GM12878 (cell line): ENCODE measurements around the gene GANAB. TPM values are rescaled to one million over a fixed set of nuclear protein-coding genes. Genes with fewer than 3 reads are reported as not detected.

ENCODE experiments used
- ATAC-seq: fragments of 200-7000 bp; cut with Tn5 transposase; 3 replicates; pipeline ENCODE4 v1.9.1; 2020; ENCODE audit warnings: mild to moderate bottlenecking, moderate library complexity
- BruUV-seq: library from RNA; stranded (reverse); fragments of 400-500 nt; replicated peaks from 2 replicates; lab custom pipeline; 2021; lab: Mats Ljungman, UMichigan
- CTCF ChIA-PET: fragments of 300-600 bp; sonication (Branson Sonifier 250); formaldehyde crosslinking; extraction: SDS; loops from one replicate; lab custom pipeline; 2021; ENCODE audit warnings: inconsistent platforms; lab: Yijun Ruan, JAX
- POLR2A ChIA-PET: fragments of 350-600 bp; formaldehyde crosslinking; extraction: SDS; loops from one replicate; lab custom pipeline; 2021; ENCODE audit warnings: inconsistent platforms; lab: Charles Lee
- RAD21 ChIA-PET: fragments of 300-600 bp; sonication (Branson Sonifier 250); formaldehyde crosslinking; loops from one replicate; lab custom pipeline; 2023; ENCODE audit warnings: antibody characterized with exemption; ENCODE audit not compliant: unreplicated experiment; lab: Charles Lee
- SMC1A ChIA-PET: fragments of 300-600 bp; sonication (Branson Sonifier 250); formaldehyde crosslinking; loops from one replicate; lab custom pipeline; 2023; ENCODE audit not compliant: unreplicated experiment, uncharacterized antibody; lab: Charles Lee
- DNase-seq: peaks from one replicate; pipeline ENCODE4 v3.0.0-alpha.2; 2011; ENCODE audit warnings: low read depth, low spot score
- FAIRE-seq: peaks from 3 replicates; lab custom pipeline; 2011; peaks lifted over from hg19 to GRCh38; lab: Jason Lieb, UNC
- H2AFZ ChIP-seq: 2 replicates; pipeline ENCODE4 v1.6.0; 2011; ENCODE audit warnings: low read depth, low read length, control low read depth; ENCODE audit not compliant: control insufficient read depth
- H3K27ac ChIP-seq: 2 replicates; pipeline ENCODE4 v1.5.1; 2011; ENCODE audit warnings: control low read depth; ENCODE audit not compliant: control insufficient read depth, insufficient read depth
- H3K27me3 ChIP-seq, 2 experiments: replicated peaks in 1 of 2; 2 replicates each; pipeline versions ENCODE4 v1.6.0 to v1.6.1; 2011; ENCODE audit warnings: low read length in 1 of 2; ENCODE audit not compliant: control insufficient read depth in 2 of 2, insufficient read depth in 2 of 2
- H3K36me3 ChIP-seq, 2 experiments: 2 replicates each; pipeline ENCODE4 v1.5.1; 2011; ENCODE audit warnings: low read length in 1 of 2; ENCODE audit not compliant: control insufficient read depth in 2 of 2, insufficient read depth in 2 of 2
- H3K4me1 ChIP-seq: 2 replicates; pipeline ENCODE4 v1.6.1; 2011; ENCODE audit warnings: mild to moderate bottlenecking, low read length, moderate library complexity, mixed read lengths; ENCODE audit not compliant: control insufficient read depth, insufficient read depth
- H3K4me2 ChIP-seq: 2 replicates; pipeline ENCODE4 v1.6.0; 2011; ENCODE audit warnings: control low read depth; ENCODE audit not compliant: control insufficient read depth, insufficient read depth
- H3K4me3 ChIP-seq: fragments of 200-600 bp; sonication (generic); 2 replicates; pipeline ENCODE4 v1.5.1; 2016
- H3K79me2 ChIP-seq: 2 replicates; pipeline ENCODE4 v1.6.0; 2011; ENCODE audit warnings: low read length; ENCODE audit not compliant: control insufficient read depth, insufficient read depth
- H3K9ac ChIP-seq: 2 replicates; pipeline ENCODE4 v1.8.0; 2011; ENCODE audit warnings: low read length, control low read depth, mixed read lengths; ENCODE audit not compliant: control insufficient read depth, insufficient read depth
- H3K9me3 ChIP-seq: replicated peaks from 3 replicates; pipeline ENCODE4 v1.5.1; 2011; ENCODE audit warnings: mild to moderate bottlenecking, low read length; ENCODE audit not compliant: control insufficient read depth, insufficient read depth
- H4K20me1 ChIP-seq: 2 replicates; pipeline ENCODE4 v1.6.0; 2011; ENCODE audit not compliant: control insufficient read depth, insufficient read depth
- ASH2L ChIP-seq: fragments of 300-600, 200-600 bp; sonication (generic); IDR thresholded peaks from 2 replicates; pipeline ENCODE4 v1.6.1; 2017; ENCODE audit warnings: low read depth, mild to moderate bottlenecking, borderline replicate concordance
- ATF7 ChIP-seq: fragments of 450-650 bp; IDR thresholded peaks from 2 replicates; pipeline ENCODE4 v1.6.1; 2016; ENCODE audit warnings: low read depth, mild to moderate bottlenecking
- CTCF ChIP-seq, 3 experiments: IDR thresholded peaks in 2 of 3; conservative IDR thresholded peaks in 1 of 3; 2 replicates each; pipeline ENCODE4 v1.5.1; 2011; ENCODE audit warnings: low read depth in 3 of 3, low read length in 3 of 3, mild to moderate bottlenecking in 3 of 3, control low read depth in 2 of 3, moderate library complexity in 2 of 3, inconsistent platforms in 1 of 3, mixed read lengths in 1 of 3; ENCODE audit not compliant: control insufficient read depth in 2 of 3, insufficient read depth in 1 of 3; ENCODE audit errors: extremely low read depth in 1 of 3
- HDAC6 ChIP-seq: fragments of 200-600 bp; sonication (generic); IDR thresholded peaks from one replicate; pipeline ENCODE4 v1.8.0; 2017; ENCODE audit warnings: antibody characterized with exemption; ENCODE audit not compliant: unreplicated experiment
- POU2F2 ChIP-seq: IDR thresholded peaks from 3 replicates; pipeline ENCODE4 v1.6.1; 2011; ENCODE audit warnings: low read depth, mild to moderate bottlenecking, low read length, borderline replicate concordance
- RAD21 ChIP-seq: IDR thresholded peaks from 2 replicates; pipeline ENCODE4 v1.6.1; 2011; ENCODE audit warnings: mild to moderate bottlenecking, low read depth, low read length, moderate library complexity; ENCODE audit not compliant: insufficient read depth
- SMC3 ChIP-seq: IDR thresholded peaks from 2 replicates; pipeline ENCODE4 v1.6.1; 2011; ENCODE audit warnings: low read length, improper control_type of control experiment, borderline replicate concordance
- WGBS: methylation state at CpG from one replicate; pipeline ENCODE4 v1.1.6; 2016; ENCODE audit warnings: low lambda C conversion rate; ENCODE audit not compliant: insufficient replicate concordance, insufficient coverage; ENCODE audit errors: missing lambda C conversion rate; 5-methylcytosine and 5-hydroxymethylcytosine counted together
- in situ Hi-C: fragments of 300-500 bp; cut with MboI; formaldehyde crosslinking; loops from 9 replicates; pipeline ENCODE4 v1.14.3; 2018; ENCODE audit warnings: mixed read lengths
- intact Hi-C: fragments of 100-400 bp; cut with micrococcal nuclease; formaldehyde crosslinking; loops from one replicate; pipeline ENCODE4 v1.14.2; 2022; ENCODE audit not compliant: unreplicated experiment
- polyA plus RNA-seq, 11 experiments: library from polyadenylated mRNA; depleted of rRNA in 4 of 11; unstranded in 6 of 11; stranded (reverse) in 5 of 11; fragments of >200 nt; fragmentation: Nextera tagmentation in 4 of 11; fragmentation: Illumina TruSeq in 1 of 11; extraction: Ambion mirVana in 4 of 11; extraction: Trizol in 1 of 11; gene quantifications; 1 replicate in 1 of 11; 2 replicates in 10 of 11; pipeline versions ENCODE4 v1.2.1 to v1.2.3, GENCODE V29; 2011 to 2016; ENCODE audit warnings: inconsistent platforms in 2 of 11, missing spikeins in 2 of 11, low read depth in 1 of 11
- total RNA-seq, 4 experiments: library from RNA; depleted of rRNA in 3 of 4; stranded (reverse); fragments of >200 nt in 3 of 4; fragmentation: Illumina TruSeq in 1 of 4; extraction: Trizol in 1 of 4; gene quantifications; 2 replicates each; pipeline versions ENCODE4 v1.2.1 to v1.2.3, GENCODE V29; 2013 to 2021

Gene GANAB
- total and polyA plus RNA-seq, 10 of the 15 experiments (the other 5 are each of a cell fraction or from before 2014, with no cell fraction given), result 4.5 to 175 (median 102) TPM

GRCh38 chr11:62680825-62681240 lies 34.4 kb upstream of the GANAB start:
- TF ChIP-seq POU2F2, result peak; percentile 86; the same call in 2 of the 3 replicates
- no peak for TF ChIP-seq ASH2L
- peak; percentile 32; the same call in 1 of the 2 replicates for TF ChIP-seq SMC3
- TF ChIP-seq HDAC6, result no peak
- TF ChIP-seq ATF7, result no peak
- TF ChIP-seq CTCF (IDR thresholded peaks at IDR 0.05 in 2 of 3, conservative IDR thresholded peaks at IDR 0.05 in 1 of 3; ENCODE audit: control insufficient read depth in 2 of 3, extremely low read depth in 1 of 3, insufficient read depth in 1 of 3, low read depth in 3 of 3, low read length in 3 of 3), result peak; percentile 63 to 69 (median 65)
- peak; percentile 64 for TF ChIP-seq RAD21
- Histone ChIP-seq H3K27me3 (no peaks in the 10 kb centered on the region), H3K9ac (no peak overlapping the region), H3K4me3 (no peak overlapping the region), H3K27ac (no peak overlapping the region), H3K4me1 (peaks cover 11% of the 10 kb centered on the region), H3K4me2 (no peak overlapping the region), H3K9me3 (no peaks in the 10 kb centered on the region), H3K36me3 (peaks cover 0 to 7% of the 10 kb centered on the region in 2 experiments; a peak in 1 of 4 replicates), H2AFZ (peak overlapping the region; percentile 74), H3K79me2 (peaks cover 20% of the 10 kb centered on the region), H4K20me1 (no peaks in the 10 kb centered on the region; the same call in 1 of the 2 replicates)
- ChIA-PET POLR2A (interaction anchor here (0.5 to 9.7 kb wide), 17 partner anchors 9 to 245 kb away, joined by 3 to 83 read pairs (median 4); partner anchors contain the start of genes BSCL2, C11orf98, CSKMT and GNG3), CTCF (interaction anchor here (0.6 to 2.9 kb wide), 28 partner anchors 9 to 256 kb away, joined by 3 to 24 read pairs (median 4); partner anchors contain the start of genes C11orf98, CSKMT, LRRN4CL and POLR2G), RAD21 (interaction anchor here (0.9 to 1.9 kb wide), 8 partner anchors 9 to 256 kb away, joined by 3 to 8 read pairs (median 3); partner anchors contain the start of genes C11orf98, CSKMT, LBHD1 and TMEM179B), SMC1A (interaction anchor here (0.6 to 2.1 kb wide), 18 partner anchors 9 to 201 kb away, joined by 3 to 7 read pairs (median 4); partner anchors contain the start of genes C11orf98, CSKMT, HNRNPUL2 and LBHD1)
- peak; percentile 91 for ATAC-seq
- FAIRE-seq, result no peak
- intact Hi-C loops, result loop anchor here (2.0 to 10.0 kb wide), 2 partner anchors 160 to 216 kb away; no protein-coding TSS in a partner anchor
- in situ Hi-C loops, result no loop called here
- WGBS, result 36% methylated on average over 4 of the region's 4 CpGs
- BruUV-seq, result no TSS peak
- no peak for DNase-seq
